Activated T-cell treated with anti-CD3 and anti-CD28 coated beads, Interleukin-2, amount 50 U/mL, for 24 hours (primary cell): Measurements from ENCODE around the gene SHISAL1.
A peak's percentile ranks its signal among the peaks of the same experiment; 100 is the strongest.

ENCODE experiments used
- DNase-seq: peaks from one replicate; pipeline ENCODE4 v3.0.0-alpha.2; 2020
- H3K27ac Mint-ChIP-seq: 2 replicates; pipeline ENCODE4 v1.8.0; 2020; ENCODE audit warnings: mild to moderate bottlenecking, mixed read lengths
- H3K27me3 Mint-ChIP-seq: 2 replicates; pipeline ENCODE4 v1.8.0; 2020; ENCODE audit warnings: mixed read lengths
- H3K36me3 Mint-ChIP-seq: 2 replicates; pipeline ENCODE4 v1.8.0; 2020; ENCODE audit warnings: low read depth, mixed read lengths
- H3K4me1 Mint-ChIP-seq: 2 replicates; pipeline ENCODE4 v1.8.0; 2020; ENCODE audit warnings: low read depth, mixed read lengths
- H3K4me3 Mint-ChIP-seq: 2 replicates; pipeline ENCODE4 v1.8.0; 2020; ENCODE audit warnings: mild to moderate bottlenecking, moderate library complexity, mixed read lengths
- H3K9me3 Mint-ChIP-seq: 2 replicates; pipeline ENCODE4 v1.8.0; 2020; ENCODE audit warnings: mixed read lengths

Gene SHISAL1

DNA sequence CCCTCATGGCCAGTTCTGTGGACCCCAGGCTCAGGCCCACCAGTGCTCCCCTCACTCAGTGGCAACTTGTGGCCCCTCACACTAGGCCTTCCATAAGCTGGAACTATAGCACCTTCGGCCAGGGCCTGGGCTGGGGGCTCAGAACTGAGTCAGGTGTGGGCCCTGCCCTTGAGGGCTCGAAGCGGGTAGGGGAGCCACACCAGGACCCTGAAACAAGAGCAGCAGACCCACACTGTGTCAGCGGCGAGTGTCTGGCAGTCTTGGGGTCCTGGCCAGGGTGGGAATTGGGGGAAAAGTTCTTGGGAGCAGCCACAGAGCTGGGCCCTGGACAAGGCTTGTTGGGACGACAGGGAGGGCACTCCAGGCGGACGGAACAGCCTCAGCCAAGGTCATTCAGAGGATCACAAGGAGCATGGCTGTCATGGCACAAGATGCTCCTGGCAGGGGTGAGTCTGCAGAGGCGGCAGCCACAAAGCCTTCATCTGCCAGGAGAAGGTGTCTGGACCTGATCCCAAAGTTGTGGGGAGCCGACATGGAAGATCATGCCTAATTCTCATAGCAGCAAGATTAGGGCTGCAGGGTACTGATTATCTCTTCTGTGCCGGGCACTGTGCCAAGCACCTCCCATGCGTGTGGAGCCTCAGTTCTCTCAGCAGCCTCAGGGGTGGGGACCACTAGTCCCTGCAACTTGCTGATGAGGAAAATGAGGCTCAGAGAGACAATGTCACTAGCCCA lies 50.7 kb downstream of the SHISAL1 start:
- Mint-ChIP-seq H3K36me3 (no peaks in the 10 kb centered on the region), H3K4me3 (no peak overlapping the region)

DNA sequence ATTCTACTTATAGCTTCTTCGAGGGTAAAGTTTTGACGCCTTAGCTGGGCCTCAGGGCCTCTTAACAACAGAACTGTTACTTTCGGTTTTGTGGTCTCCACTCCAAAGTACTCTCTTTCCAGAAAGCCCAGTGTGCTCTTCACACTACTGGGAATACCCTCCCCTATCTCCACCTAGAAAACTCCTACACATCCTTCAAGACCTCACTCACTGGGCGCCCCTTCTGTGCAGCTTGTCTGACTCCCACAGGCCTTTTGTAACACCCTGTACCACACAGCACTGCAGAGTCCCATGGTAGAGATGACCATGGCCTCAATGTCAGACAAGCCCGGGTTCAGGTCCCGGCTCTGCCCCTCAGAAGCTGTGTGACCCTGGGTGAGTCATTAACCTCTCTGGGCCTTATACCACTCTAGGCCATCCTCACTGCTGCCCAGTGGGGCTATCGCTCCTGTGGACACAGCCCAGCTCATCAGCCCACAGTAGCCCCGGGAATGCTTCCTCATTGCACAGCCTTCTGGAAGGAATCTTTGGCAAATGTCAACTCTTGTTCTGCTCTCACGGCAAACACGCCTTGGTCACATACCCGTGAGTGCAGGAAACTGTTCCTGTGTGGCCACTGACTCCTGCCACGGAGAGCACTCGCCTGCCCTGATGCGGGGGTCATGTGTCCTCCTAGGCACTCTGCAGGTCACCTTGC lies 51.4 kb downstream of the SHISAL1 start:
- DNase-seq, result peak; percentile 7
- Mint-ChIP-seq H3K27ac (no peak overlapping the region), H3K36me3 (no peaks in the 10 kb centered on the region), H3K4me1 (no peaks in the 10 kb centered on the region), H3K27me3 (no peaks in the 10 kb centered on the region), H3K4me3 (no peak overlapping the region), H3K9me3 (no peaks in the 10 kb centered on the region)

More for the DNA sequence above, 50.7 kb downstream of the SHISAL1 start:
- no peak overlapping the region for H3K27ac Mint-ChIP-seq
- DNase-seq, result peak; percentile 23
- no peaks in the 10 kb centered on the region for H3K4me1 Mint-ChIP-seq
- H3K9me3 Mint-ChIP-seq, result no peaks in the 10 kb centered on the region
- H3K27me3 Mint-ChIP-seq, result no peaks in the 10 kb centered on the region

DNA sequence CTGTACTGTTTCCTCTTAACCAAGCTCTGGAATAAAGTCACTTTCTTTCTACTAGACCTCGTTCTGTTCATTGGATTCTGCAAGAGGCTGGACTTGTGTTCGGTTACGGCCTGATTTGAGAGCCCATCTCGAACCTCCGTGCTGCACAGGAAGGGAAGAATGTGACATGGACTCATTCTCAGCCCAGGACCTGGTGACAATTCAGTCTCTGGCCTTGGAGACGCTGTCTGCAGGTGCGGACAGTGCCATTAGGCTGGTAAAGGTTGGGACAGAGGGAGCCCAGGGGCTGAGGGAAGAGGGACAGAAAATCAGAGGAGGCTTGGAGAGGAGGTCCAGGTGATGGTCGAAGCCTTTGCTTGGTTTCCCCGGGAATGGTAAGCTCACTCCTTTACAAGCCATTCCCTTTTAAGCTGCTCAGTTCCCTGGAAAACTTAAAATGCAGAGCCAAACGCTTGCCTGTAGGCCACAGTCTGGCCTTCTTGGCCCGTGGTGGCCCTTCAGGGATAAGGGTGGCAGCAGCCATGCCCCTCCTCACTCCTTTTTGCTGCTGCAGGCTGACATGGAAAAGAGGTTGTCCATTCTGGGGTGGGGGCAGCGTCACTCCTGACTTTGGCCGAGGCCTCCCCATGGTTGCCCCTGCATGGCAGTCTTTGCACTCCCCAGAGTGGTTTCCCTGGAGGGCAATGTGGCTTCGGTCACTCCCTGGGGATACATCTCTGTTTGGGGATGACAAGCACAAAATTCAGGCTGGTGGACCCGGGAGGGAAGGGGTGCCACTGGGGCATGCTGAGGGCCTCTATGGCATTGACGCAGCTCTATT lies 52.3 kb downstream of the SHISAL1 start:
- peak; percentile 16 for DNase-seq
- Mint-ChIP-seq H3K27ac (no peak overlapping the region), H3K4me3 (no peak overlapping the region), H3K36me3 (no peaks in the 10 kb centered on the region), H3K27me3 (peaks cover 3% of the 10 kb centered on the region), H3K9me3 (no peaks in the 10 kb centered on the region), H3K4me1 (no peaks in the 10 kb centered on the region)

GRCh38 chr22:44259366-44260215 lies 53.2 kb downstream of the SHISAL1 start:
- H3K4me3 Mint-ChIP-seq, result no peak overlapping the region
- DNase-seq, result peak; percentile 12
- no peak overlapping the region for H3K27ac Mint-ChIP-seq
- peaks cover 6% of the 10 kb centered on the region for H3K27me3 Mint-ChIP-seq
- H3K4me1 Mint-ChIP-seq, result no peaks in the 10 kb centered on the region
- no peaks in the 10 kb centered on the region for H3K36me3 Mint-ChIP-seq
- no peaks in the 10 kb centered on the region for H3K9me3 Mint-ChIP-seq

- Mint-ChIP-seq H3K4me1 (no peaks in the 10 kb centered on the region), H3K4me3 (no peak overlapping the region), H3K9me3 (no peaks in the 10 kb centered on the region), H3K27ac (no peak overlapping the region), H3K27me3 (peaks cover 6% of the 10 kb centered on the region), H3K36me3 (no peaks in the 10 kb centered on the region)
- no peak for DNase-seq
These were observed 55.9 kb downstream of the SHISAL1 start for GRCh38 chr22:44256556-44257485.

DNA sequence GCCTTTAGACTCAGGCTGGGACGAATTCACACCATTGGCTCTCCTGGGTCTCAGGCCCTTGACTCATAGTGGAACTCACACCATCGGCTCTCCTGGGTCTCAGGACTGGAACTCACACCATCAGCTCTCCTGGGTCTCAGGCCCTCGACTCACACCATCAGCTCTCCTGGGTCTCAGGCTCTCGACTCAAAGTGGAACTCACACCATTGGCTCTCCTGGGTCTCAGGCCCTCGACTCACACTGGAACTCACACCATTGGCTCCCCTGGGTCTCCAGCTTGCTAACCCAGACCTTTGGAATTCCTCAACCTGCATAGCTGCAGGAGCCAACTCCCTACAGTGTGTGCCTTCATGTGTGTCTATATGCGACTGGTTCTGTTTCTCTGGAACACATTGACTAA lies 56.7 kb downstream of the SHISAL1 start:
- H3K27ac Mint-ChIP-seq, result no peak overlapping the region
- no peaks in the 10 kb centered on the region for H3K36me3 Mint-ChIP-seq
- H3K4me3 Mint-ChIP-seq, result no peak overlapping the region
- no peaks in the 10 kb centered on the region for H3K4me1 Mint-ChIP-seq
- no peaks in the 10 kb centered on the region for H3K9me3 Mint-ChIP-seq
- DNase-seq, result peak; percentile 5
- peaks cover 6% of the 10 kb centered on the region for H3K27me3 Mint-ChIP-seq

DNA sequence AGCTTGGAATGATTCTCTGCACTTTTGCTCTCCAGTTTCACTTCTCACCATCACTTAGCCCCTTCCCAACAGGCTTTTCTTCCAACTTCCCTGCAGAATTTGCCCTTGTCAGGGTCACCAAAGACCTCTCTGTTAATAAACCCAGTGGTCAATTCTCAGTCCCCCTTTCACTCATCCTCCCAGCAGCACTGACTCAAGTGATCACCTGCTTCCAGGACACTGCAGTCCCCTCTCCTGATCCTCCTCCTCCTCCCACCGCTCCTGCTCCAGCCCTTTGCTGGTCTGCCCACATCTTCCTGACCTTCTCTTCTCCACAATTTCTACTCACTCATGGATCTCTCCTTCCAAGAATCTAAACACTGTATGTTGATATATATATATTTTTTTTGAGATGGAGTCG lies 57.9 kb downstream of the SHISAL1 start:
- Mint-ChIP-seq H3K9me3 (peaks cover under 1% of the 10 kb centered on the region), H3K27ac (no peak overlapping the region), H3K27me3 (peaks cover 6% of the 10 kb centered on the region), H3K4me1 (no peaks in the 10 kb centered on the region), H3K4me3 (no peak overlapping the region), H3K36me3 (no peaks in the 10 kb centered on the region)
- DNase-seq, result no peak

DNA sequence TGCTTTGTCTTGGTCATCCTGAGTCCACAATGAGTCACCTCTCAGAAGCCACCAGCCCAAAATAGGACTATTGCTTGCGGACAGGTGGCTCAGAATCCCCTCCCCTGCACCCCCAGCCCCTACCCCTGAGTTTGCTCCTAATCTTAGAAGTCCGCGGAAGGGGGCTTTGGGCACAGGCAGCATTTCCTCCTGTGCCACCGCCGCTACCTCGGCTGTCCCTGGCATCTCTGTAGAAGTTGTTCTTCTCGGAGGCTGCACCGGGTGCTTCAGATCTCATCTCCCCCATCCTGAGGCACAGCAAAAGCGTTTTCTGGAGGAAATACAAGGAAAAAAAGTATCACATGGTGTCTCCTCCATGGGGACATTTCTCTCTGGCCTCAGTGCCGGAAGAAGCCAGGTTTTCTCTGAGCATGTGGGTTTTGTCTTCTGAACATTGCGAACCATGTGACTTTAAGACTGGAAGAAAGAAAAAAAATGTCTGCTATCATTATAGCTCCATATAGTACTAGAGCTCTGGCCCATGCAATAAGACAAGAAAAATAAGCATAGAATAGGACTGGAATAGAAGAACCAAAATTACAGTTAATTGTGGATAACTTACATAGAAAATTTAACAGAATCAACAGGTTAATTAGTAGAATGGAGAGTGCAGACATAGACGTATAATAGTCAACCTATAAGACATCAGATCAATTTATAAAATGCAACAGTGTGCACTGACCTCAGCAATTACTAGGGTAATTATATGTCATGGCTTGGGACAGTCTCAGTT lies 63.2 kb downstream of the SHISAL1 start:
- H3K27ac Mint-ChIP-seq, result no peak overlapping the region
- H3K9me3 Mint-ChIP-seq, result peaks cover 5% of the 10 kb centered on the region
- H3K27me3 Mint-ChIP-seq, result peaks cover 19% of the 10 kb centered on the region
- H3K4me3 Mint-ChIP-seq, result no peak overlapping the region
- H3K4me1 Mint-ChIP-seq, result no peaks in the 10 kb centered on the region
- H3K36me3 Mint-ChIP-seq, result no peaks in the 10 kb centered on the region
- DNase-seq, result no peak

- no peak overlapping the region for H3K4me3 Mint-ChIP-seq
- no peaks in the 10 kb centered on the region for H3K4me1 Mint-ChIP-seq
- H3K9me3 Mint-ChIP-seq, result peaks cover 5% of the 10 kb centered on the region
- peaks cover 26% of the 10 kb centered on the region for H3K27me3 Mint-ChIP-seq
- no peak for DNase-seq
- H3K27ac Mint-ChIP-seq, result no peak overlapping the region
- H3K36me3 Mint-ChIP-seq, result no peaks in the 10 kb centered on the region
These were observed 63.8 kb downstream of the SHISAL1 start for GRCh38 chr22:44248926-44249325.

- no peaks in the 10 kb centered on the region for H3K36me3 Mint-ChIP-seq
- H3K27ac Mint-ChIP-seq, result no peak overlapping the region
- no peak for DNase-seq
- H3K9me3 Mint-ChIP-seq, result peaks cover 5% of the 10 kb centered on the region
- peaks cover 32% of the 10 kb centered on the region for H3K27me3 Mint-ChIP-seq
- no peaks in the 10 kb centered on the region for H3K4me1 Mint-ChIP-seq
- no peak overlapping the region for H3K4me3 Mint-ChIP-seq
These were observed 64.5 kb downstream of the SHISAL1 start for GRCh38 chr22:44247923-44248892.

- peaks cover 33% of the 10 kb centered on the region for H3K27me3 Mint-ChIP-seq
- no peaks in the 10 kb centered on the region for H3K4me1 Mint-ChIP-seq
- H3K4me3 Mint-ChIP-seq, result no peak overlapping the region
- peaks cover 5% of the 10 kb centered on the region for H3K9me3 Mint-ChIP-seq
- no peak for DNase-seq
- H3K36me3 Mint-ChIP-seq, result no peaks in the 10 kb centered on the region
- H3K27ac Mint-ChIP-seq, result no peak overlapping the region
These were observed 65.4 kb downstream of the SHISAL1 start for GRCh38 chr22:44247346-44247745.
